ENCODE data around the gene CDH4. TPM values are rescaled to one million over a fixed set of nuclear protein-coding genes. Genes with fewer than 3 reads are reported as not detected.

Gene CDH4
- total RNA-seq, 1 experiment from 2014 or later, result 5.3 TPM

DNA sequence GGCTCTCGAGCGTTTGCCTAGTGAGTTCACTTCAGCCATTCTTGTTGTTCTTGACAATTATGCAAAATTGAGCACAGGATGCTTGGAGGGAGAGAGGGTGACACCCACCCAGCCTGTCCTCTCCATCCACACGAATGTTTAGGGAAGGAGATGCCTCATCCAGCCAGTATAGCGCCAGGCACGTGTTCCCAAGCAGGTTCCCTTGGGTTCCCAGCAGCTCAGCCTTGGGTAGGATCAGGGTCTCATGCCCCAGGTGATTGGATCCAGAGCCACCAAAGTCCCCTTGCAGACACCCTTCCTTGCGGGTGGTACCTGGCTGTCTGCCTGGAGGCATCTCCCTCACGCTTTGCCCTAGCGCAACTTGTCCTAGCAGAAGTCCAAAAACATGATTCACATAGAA is 394.9 kb downstream of the CDH4 start:
- Mint-ChIP-seq H3K27ac (no peak overlapping the region), H3K27me3 (ENCODE audit: low read depth) (peaks cover 35% of the 10 kb centered on the region), H3K4me3 (no peak overlapping the region), H3K4me1 (peaks cover 7% of the 10 kb centered on the region; the same call in 1 of the 2 replicates), H3K9me3 (peaks cover 18% of the 10 kb centered on the region), H3K36me3 (peaks cover 5% of the 10 kb centered on the region; the same call in 1 of the 2 replicates)
- ATAC-seq (no peak), DNase-seq (ENCODE audit: low spot score) (no peak)
- TF ChIP-seq, protein P1, sequence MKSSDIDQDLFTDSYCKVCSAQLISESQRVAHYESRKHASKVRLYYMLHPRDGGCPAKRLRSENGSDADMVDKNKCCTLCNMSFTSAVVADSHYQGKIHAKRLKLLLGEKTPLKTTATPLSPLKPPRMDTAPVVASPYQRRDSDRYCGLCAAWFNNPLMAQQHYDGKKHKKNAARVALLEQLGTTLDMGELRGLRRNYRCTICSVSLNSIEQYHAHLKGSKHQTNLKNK (CRISPR knock-in tag; IDR thresholded peaks at IDR 0.05), result no peak
- TF ChIP-seq ZNF671 (CRISPR knock-in tag; IDR thresholded peaks at IDR 0.05) (no peak), ZNF121 (CRISPR knock-in tag; IDR thresholded peaks at IDR 0.05) (no peak), RORB (CRISPR knock-in tag; IDR thresholded peaks at IDR 0.05) (no peak), FOXJ3 (CRISPR knock-in tag; IDR thresholded peaks at IDR 0.05; ENCODE audit: borderline replicate concordance) (no peak)
- TF ChIP-seq, protein P2, sequence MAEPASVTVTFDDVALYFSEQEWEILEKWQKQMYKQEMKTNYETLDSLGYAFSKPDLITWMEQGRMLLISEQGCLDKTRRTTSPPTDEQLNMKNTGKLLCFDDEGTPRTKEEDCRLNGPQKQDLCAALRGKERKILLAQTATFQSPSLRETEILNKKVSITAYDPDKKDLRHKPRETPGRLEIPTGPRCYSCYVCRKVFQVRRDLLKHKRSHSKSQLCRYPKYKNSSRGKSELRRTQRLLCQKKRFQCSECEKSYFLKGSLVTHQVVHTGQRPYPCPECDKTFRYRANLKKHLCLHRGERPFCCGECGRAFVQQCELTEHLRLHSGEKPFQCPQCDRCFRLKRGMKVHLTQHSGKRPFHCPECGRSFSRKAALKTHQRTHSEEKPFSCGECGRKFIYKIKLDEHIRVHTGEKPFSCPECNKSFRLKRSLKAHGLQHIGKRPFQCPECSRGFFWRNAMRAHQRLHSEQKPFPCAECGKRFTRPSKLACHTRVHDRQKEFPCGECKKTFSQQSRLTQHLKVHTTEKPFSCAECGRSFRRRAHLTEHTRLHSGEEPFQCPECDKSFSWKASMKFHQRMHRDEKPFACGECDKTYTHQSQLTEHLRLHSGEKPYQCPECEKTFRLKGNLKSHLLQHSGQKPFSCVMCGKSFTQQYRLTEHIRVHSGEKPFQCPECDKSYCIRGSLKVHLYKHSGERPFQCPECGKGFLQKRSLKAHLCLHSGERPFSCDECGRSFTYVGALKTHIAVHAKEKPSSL (CRISPR knock-in tag; conservative IDR thresholded peaks at IDR 0.05), result no peak
- TF ChIP-seq, protein P3, sequence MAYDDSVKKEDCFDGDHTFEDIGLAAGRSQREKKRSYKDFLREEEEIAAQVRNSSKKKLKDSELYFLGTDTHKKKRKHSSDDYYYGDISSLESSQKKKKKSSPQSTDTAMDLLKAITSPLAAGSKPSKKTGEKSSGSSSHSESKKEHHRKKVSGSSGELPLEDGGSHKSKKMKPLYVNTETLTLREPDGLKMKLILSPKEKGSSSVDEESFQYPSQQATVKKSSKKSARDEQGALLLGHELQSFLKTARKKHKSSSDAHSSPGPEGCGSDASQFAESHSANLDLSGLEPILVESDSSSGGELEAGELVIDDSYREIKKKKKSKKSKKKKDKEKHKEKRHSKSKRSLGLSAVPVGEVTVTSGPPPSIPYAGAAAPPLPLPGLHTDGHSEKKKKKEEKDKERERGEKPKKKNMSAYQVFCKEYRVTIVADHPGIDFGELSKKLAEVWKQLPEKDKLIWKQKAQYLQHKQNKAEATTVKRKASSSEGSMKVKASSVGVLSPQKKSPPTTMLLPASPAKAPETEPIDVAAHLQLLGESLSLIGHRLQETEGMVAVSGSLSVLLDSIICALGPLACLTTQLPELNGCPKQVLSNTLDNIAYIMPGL (CRISPR knock-in tag; IDR thresholded peaks at IDR 0.05), result no peak
- TF ChIP-seq, protein P4, sequence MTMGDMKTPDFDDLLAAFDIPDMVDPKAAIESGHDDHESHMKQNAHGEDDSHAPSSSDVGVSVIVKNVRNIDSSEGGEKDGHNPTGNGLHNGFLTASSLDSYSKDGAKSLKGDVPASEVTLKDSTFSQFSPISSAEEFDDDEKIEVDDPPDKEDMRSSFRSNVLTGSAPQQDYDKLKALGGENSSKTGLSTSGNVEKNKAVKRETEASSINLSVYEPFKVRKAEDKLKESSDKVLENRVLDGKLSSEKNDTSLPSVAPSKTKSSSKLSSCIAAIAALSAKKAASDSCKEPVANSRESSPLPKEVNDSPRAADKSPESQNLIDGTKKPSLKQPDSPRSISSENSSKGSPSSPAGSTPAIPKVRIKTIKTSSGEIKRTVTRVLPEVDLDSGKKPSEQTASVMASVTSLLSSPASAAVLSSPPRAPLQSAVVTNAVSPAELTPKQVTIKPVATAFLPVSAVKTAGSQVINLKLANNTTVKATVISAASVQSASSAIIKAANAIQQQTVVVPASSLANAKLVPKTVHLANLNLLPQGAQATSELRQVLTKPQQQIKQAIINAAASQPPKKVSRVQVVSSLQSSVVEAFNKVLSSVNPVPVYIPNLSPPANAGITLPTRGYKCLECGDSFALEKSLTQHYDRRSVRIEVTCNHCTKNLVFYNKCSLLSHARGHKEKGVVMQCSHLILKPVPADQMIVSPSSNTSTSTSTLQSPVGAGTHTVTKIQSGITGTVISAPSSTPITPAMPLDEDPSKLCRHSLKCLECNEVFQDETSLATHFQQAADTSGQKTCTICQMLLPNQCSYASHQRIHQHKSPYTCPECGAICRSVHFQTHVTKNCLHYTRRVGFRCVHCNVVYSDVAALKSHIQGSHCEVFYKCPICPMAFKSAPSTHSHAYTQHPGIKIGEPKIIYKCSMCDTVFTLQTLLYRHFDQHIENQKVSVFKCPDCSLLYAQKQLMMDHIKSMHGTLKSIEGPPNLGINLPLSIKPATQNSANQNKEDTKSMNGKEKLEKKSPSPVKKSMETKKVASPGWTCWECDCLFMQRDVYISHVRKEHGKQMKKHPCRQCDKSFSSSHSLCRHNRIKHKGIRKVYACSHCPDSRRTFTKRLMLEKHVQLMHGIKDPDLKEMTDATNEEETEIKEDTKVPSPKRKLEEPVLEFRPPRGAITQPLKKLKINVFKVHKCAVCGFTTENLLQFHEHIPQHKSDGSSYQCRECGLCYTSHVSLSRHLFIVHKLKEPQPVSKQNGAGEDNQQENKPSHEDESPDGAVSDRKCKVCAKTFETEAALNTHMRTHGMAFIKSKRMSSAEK (CRISPR knock-in tag; IDR thresholded peaks at IDR 0.05; ENCODE audit: borderline replicate concordance), result no peak
- TF ChIP-seq, protein P5, sequence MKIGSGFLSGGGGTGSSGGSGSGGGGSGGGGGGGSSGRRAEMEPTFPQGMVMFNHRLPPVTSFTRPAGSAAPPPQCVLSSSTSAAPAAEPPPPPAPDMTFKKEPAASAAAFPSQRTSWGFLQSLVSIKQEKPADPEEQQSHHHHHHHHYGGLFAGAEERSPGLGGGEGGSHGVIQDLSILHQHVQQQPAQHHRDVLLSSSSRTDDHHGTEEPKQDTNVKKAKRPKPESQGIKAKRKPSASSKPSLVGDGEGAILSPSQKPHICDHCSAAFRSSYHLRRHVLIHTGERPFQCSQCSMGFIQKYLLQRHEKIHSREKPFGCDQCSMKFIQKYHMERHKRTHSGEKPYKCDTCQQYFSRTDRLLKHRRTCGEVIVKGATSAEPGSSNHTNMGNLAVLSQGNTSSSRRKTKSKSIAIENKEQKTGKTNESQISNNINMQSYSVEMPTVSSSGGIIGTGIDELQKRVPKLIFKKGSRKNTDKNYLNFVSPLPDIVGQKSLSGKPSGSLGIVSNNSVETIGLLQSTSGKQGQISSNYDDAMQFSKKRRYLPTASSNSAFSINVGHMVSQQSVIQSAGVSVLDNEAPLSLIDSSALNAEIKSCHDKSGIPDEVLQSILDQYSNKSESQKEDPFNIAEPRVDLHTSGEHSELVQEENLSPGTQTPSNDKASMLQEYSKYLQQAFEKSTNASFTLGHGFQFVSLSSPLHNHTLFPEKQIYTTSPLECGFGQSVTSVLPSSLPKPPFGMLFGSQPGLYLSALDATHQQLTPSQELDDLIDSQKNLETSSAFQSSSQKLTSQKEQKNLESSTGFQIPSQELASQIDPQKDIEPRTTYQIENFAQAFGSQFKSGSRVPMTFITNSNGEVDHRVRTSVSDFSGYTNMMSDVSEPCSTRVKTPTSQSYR (CRISPR knock-in tag; IDR thresholded peaks at IDR 0.05), result no peak
- POLR2A ChIA-PET, result no interaction called here
- CTCF ChIA-PET, result no interaction called here

DNA sequence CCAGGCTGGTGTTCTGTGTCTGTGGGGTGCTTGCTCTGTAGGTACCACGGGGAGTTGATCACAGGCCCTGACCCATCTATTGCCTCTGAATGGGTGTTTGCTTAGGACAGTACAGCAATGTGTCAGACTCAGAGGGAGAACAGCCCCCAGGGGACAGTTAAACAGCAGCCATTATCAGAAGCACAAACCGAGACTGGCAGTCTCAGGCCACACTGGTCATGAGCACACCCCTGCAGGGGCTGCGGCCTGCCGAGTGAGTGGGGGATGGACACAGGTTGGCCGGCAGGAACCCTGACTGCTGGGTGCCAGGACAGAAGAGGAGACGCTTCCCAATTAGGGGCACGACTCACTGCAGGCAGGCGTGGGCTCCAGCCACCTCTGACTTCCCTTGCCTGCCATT is 395.6 kb downstream of the CDH4 start:
- Mint-ChIP-seq H3K9me3 (peaks cover 11% of the 10 kb centered on the region), H3K4me3 (no peak overlapping the region), H3K36me3 (peaks cover 3% of the 10 kb centered on the region; the same call in 1 of the 2 replicates), H3K4me1 (peaks cover 7% of the 10 kb centered on the region; the same call in 1 of the 2 replicates), H3K27me3 (ENCODE audit: low read depth) (peaks cover 29% of the 10 kb centered on the region), H3K27ac (no peak overlapping the region)
- CTCF ChIA-PET, result interaction anchor here (1.0 to 1.1 kb wide), 2 partner anchors 227 to 248 kb away, joined by 3 to 4 read pairs; no protein-coding TSS in a partner anchor
- ATAC-seq (no peak), DNase-seq (ENCODE audit: low spot score) (no peak)
- POLR2A ChIA-PET, result no interaction called here
- TF ChIP-seq ZNF396 (CRISPR knock-in tag; IDR thresholded peaks at IDR 0.05; ENCODE audit: borderline replicate concordance), result no peak
- no peak for TF ChIP-seq SMAD4 (CRISPR knock-in tag; IDR thresholded peaks at IDR 0.05)
- TF ChIP-seq, protein P6, sequence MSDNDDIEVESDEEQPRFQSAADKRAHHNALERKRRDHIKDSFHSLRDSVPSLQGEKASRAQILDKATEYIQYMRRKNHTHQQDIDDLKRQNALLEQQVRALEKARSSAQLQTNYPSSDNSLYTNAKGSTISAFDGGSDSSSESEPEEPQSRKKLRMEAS (CRISPR knock-in tag; IDR thresholded peaks at IDR 0.05), result no peak
